Hepatic stellate cell (primary cell): Measurements from ENCODE around the gene CTBS.
A peak's percentile ranks its signal among the peaks of the same experiment; 100 is the strongest.
"Not testable (repeated sequence)": the region's sequence is repeated elsewhere in the genome, so short reads cannot be mapped to it uniquely, and the experiment has no call there.

Source experiments
- DNase-seq: peaks from one replicate; pipeline ENCODE4 v3.0.0; 2011; ENCODE audit warnings: low spot score

The CTBS gene, protein sequence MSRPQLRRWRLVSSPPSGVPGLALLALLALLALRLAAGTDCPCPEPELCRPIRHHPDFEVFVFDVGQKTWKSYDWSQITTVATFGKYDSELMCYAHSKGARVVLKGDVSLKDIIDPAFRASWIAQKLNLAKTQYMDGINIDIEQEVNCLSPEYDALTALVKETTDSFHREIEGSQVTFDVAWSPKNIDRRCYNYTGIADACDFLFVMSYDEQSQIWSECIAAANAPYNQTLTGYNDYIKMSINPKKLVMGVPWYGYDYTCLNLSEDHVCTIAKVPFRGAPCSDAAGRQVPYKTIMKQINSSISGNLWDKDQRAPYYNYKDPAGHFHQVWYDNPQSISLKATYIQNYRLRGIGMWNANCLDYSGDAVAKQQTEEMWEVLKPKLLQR

GRCh38 chr1:84573967-84574842 is at the start of gene CTBS:
TSS of gene CTBS (minus strand) at chr1:84574440. CDS start at chr1:84574415, 25 bp downstream.
- DNase-seq, result peak; percentile 89

DNA sequence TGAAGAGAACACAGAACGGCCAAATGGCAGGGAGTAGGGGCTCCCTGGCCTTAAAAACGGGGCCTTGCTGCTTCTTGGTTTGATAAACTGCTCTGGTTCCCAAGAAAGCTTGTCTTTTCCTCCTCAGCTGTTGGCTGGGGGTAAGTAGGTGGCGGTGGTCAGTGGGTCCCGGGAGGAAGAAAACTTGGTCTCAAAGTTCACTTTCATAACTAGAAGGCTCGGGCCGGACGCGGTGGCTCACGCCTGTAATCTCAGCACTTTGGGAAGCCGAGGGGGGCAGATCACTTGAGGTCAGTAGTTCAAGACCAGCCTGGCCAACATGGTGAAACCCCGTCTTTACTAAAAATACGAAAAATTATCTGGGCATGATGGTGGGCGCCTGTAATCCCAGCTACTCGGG is 47.3 kb upstream of the CTBS start:
- no peak for DNase-seq

GRCh38 chr1:84620720-84621313 is 46.6 kb upstream of the CTBS start:
- DNase-seq, result peak; percentile 70

DNA sequence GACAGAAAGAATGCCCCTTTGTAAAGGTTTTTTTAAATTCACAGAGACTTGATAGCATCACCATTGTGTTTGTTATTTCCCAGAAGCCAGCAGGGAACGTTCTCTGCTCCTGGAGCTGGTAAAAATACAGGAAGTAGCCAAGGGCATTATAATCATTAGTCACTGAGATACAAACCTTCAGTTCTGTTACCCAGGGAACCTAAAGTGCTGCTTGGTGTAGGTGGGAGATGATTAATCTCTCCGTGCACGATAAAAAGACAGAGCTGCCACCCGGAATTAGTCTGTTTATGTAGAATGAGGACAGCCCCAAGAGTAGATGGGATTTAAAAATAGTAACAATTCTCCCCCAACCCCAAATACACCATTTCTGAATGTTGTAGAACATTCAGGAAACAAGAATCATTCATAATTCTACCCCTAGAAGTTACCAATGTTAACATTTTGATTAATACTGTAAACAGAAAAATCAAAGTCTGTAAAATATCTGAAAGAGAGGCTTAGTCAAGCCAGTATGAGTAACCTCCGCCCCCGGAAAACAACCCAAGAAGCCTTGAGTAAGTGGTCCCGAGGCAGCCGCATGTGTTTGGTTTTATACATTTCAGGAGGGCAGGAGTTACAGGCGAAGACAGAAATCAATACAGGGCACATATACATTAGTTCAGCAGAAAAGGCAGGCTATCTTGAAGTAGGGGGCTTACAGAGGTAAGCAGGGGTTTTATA is 45.3 kb upstream of the CTBS start:
- peak; percentile 65 for DNase-seq

GRCh38 chr1:84617349-84617748 is 43.1 kb upstream of the CTBS start:
- no peak for DNase-seq

- no peak for DNase-seq
Measured at GRCh38 chr1:84615790-84616189, 41.5 kb upstream of the CTBS start.

GRCh38 chr1:84613887-84614286 is 39.6 kb upstream of the CTBS start:
- no peak for DNase-seq

GRCh38 chr1:84613026-84613425 is 38.8 kb upstream of the CTBS start:
- DNase-seq, result no peak

GRCh38 chr1:84611796-84612195 is 37.6 kb upstream of the CTBS start:
- no peak for DNase-seq

- DNase-seq, result no peak
Measured at GRCh38 chr1:84611091-84611490, 36.9 kb upstream of the CTBS start.

DNA sequence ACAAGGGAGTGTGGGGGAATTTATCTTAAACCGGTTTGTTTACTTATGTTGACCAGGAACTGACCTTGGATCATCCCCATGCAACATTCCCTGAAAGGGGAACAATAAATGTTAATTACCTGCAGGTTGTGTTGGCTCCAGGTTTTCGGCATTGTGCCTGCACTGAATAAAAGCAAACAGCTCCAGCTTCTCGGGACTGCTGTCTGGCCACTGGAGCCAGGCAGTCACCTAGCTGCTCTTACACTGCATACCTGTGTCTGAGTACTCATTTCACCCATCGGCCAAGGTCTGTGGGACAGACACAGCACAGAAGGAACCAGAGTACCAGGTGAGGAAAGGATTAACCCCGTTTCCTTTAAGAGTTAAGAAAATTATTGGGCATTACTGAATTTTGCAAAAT is 32.7 kb upstream of the CTBS start:
- no peak for DNase-seq

GRCh38 chr1:84605157-84605556 is 30.9 kb upstream of the CTBS start:
- no peak for DNase-seq

DNA sequence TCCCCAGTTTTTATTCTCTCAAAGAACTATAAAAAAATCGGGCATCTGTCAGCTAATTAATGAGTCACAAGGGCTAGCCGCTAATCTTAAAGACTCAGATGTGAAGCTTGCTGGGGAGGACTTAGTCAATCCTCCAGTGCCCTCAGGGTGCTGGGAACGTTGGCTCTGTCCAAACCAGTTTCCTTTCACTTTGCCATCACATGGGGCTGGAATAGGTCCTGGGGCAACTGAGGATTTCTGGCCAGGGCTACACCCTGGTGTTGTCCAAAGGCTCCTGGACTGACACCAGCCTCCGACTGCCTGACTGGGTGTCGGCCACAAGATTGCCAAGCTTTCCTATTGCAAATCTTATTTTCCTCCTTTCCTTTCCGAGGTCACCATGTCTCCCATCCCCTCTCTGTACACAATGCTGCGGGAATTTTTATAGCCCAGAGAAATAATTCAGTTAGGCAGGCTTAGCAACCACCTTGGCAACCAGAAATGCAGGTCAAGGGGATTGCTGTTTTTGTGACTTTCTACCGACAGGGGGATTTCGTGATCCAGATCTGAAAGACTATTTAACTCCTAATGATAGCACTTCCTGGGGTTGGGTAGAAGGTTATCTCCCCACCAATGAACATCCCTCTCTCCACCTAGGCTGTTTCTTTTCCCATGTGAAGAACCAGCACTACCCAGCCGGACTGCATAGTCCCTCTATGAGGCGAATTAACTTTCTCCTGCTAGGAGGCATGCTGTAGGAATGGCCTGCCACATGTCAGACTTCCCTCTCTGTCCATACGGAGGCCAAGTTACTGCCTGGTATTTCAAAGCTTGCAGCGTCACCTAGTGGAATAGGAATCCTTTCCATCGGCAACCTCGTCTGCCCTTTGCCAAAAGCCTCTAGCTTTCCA is 29.9 kb upstream of the CTBS start:
- peak; percentile 54 for DNase-seq

DNA sequence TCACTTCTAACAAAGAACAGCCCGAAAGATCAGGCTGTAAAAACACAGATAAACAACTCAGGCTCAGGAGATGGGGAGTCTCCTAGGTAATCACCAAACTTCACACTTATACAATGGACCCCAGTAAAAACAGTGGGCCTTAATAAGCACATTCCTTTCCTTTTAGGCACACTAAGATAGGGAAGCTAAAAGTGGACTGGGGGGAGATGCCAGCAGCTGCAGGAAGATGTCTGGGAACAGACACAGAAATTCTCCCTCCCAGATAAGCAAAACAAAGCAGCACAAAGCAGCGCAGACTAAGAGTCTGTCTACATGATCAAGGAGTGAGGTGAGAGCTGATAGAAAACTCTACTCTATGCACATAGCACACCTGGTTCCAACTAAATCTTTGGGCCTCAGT is 29.0 kb upstream of the CTBS start:
- no peak for DNase-seq

- no peak for DNase-seq
Measured at GRCh38 chr1:84600796-84601195, 26.6 kb upstream of the CTBS start.

DNA sequence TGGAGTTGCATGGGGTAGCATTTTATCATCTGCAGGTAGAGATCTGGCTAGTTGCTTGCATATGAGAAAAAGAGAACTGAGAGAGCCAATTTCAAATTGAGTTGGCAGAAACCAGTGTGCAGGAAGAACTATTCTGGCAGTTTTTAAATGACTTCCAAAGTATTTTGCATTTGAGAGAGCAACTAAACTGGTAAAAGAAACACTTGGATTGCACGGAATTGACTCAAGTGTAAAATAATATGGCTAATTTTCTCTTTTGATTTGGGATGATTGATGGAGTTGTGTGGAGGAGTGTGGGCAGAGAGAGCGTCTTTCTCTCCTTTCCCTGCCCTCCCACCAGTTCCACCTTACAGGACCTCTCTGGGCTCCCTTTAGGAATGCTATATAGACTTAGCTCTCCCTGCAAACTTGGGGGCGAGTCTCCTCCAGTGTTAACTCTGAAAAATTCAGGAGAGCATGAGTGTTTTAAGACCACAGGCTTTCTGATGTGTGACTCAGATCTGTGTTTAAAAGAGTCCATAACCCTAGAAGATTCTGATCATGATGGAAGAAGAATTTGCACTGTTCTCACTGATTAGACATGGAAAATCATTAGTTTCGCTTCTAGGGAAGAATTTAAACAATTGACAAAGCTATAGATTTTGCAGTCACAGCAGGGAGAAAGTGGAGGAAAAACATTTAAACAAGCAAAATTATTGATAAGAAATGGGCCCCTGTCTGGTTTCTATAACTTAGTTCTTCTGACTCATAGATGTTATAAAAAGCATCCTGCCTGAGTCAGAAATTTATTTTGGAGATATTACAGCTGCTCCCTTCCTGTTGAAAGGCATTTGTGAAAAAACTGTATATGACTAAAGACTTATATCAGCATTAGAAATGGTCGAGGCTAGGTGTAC is 24.9 kb upstream of the CTBS start:
- peak; percentile 43 for DNase-seq

DNA sequence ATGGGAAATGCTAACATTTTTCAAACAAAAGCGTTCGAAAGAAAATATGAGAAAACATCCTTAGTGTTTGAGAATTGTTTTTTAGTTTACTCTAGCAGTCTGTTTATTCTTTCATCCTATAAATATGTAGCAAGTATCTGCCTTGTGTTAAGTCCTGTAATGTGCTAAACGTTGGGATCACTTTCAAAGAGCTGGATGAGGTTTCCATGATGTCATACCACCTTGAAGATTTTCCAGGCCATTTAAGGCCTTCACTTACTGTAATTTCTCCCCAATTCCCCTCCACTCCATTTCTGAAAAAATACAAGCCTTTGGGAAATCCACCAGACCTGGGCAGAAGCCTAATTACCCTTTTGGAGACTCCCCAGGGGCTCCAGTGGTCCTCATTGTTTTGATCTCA is 24.2 kb upstream of the CTBS start:
- DNase-seq, result no peak

GRCh38 chr1:84597011-84597410 is 22.8 kb upstream of the CTBS start:
- no peak for DNase-seq

- not testable (repeated sequence) for DNase-seq
Measured at GRCh38 chr1:84594959-84595358, 20.7 kb upstream of the CTBS start.

DNA sequence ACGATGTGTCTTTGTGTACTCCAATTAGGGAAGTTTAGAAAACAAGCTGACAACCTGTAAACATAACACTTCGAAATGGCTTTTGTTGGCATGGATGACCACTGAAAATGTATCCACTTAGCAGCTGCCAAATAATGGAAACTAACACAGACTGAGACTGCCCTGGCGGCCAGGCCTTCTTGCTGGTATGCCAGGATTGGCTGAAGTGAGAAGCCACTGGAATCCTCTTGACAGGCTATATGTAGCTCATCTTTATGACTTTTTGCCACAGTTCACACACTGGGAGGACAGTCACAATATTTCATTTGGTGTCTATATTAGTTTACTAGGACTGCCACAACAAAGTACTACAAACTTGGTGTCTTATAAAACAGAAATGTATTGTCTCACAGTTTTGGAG is 12.9 kb upstream of the CTBS start:
- DNase-seq, result no peak
